ENCODE data around the gene SLBP.

- TF ChIP-seq CTCF (IDR thresholded peaks at IDR 0.05 in 2 of 3, conservative IDR thresholded peaks at IDR 0.05 in 1 of 3; ENCODE audit: control insufficient read depth in 2 of 3, extremely low read depth in 1 of 3, insufficient read depth in 1 of 3, low read depth in 3 of 3, low read length in 3 of 3) (no peak), EP300 (IDR thresholded peaks at IDR 0.05; ENCODE audit: borderline replicate concordance in 1 of 2, control insufficient read depth in 1 of 2, low read depth in 2 of 2, low read length in 2 of 2) (no peak)
Observed at GRCh38 chr4:1715002-1715758, 3.1 kb upstream of the SLBP start.

All from GM12878 (cell line).